ENCODE results near the gene KRTAP10-10.

GRCh38 chr21:44650265-44650972 lies 13.3 kb downstream of the KRTAP10-10 start:
- TF ChIP-seq POLR2A (IDR thresholded peaks at IDR 0.05) (no peak), POLR2AphosphoS5 (IDR thresholded peaks at IDR 0.05) (no peak), CTCF (IDR thresholded peaks at IDR 0.05 in 8 of 11, conservative IDR thresholded peaks at IDR 0.05 in 3 of 11) (no peak)
